GM19452 (cell line): Measurements from ENCODE around the gene ABHD16A.
"Not testable (repeated sequence)": the region's sequence is repeated elsewhere in the genome, so short reads cannot be mapped to it uniquely, and the experiment has no call there.

ENCODE experiments used
- ATAC-seq: cut with Tn5 transposase; IDR thresholded peaks from one replicate; pipeline ENCODE4 v1.9.1; 2021; ENCODE audit not compliant: unreplicated experiment

The ABHD16A gene

GRCh38 chr6:31715022-31715958, 12.2 kb upstream of the ABHD16A start, which contains the start of gene LY6G6D:
TSS of gene LY6G6D (plus strand) at chr6:31715348. CDS start at chr6:31715356, 8 bp downstream.
- ATAC-seq: no peak

GRCh38 chr6:31713991-31714684, 11.0 kb upstream of the ABHD16A start:
- ATAC-seq: no peak

- no peak for ATAC-seq
Measured at GRCh38 chr6:31713465-31713864, 10.3 kb upstream of the ABHD16A start.

DNA sequence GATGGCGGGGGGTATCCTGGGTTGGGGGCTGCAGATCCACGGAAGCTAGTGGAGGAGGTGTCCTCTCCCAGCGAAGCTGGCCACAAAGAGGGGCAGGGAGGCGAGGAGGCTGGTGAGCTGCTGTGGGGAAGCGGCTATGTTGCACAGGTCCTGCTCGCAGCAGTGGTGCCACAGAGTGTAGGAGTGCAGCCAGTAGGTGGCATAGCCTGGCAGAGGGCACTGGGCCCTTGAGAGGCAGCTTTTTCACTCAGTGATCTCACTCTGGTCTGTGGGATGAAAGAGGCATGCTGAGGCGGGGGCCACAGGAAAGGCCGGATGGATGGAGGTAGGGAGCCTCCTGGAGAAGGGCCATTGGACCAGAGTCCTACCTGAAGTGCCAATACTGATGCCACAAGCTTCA, 9.2 kb upstream of the ABHD16A start:
- ATAC-seq: no peak

DNA sequence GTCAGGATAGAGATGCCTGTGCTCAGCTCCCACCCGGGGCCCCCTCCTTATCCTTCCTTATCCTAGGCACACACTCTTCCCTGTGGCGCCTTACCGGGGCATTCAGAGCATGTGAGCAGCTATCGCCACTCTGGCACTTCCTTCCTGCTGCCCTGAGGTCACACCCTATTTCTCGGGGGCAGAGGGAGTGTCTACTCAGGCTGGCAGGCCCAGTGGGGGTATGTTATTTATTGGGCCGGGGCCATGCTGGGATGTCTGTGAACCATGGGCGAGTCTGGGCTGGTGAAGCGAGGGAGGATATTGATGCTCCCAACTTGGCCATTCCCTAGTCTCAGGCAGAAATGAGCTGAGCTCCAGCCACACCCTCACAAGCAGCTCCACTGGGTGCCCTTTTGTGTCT, 8.1 kb upstream of the ABHD16A start:
- no peak for ATAC-seq

- no peak for ATAC-seq
Measured at GRCh38 chr6:31710523-31711219, 7.5 kb upstream of the ABHD16A start.

- ATAC-seq: not testable (repeated sequence)
Measured at GRCh38 chr6:31709157-31709556, 6.0 kb upstream of the ABHD16A start.

DNA sequence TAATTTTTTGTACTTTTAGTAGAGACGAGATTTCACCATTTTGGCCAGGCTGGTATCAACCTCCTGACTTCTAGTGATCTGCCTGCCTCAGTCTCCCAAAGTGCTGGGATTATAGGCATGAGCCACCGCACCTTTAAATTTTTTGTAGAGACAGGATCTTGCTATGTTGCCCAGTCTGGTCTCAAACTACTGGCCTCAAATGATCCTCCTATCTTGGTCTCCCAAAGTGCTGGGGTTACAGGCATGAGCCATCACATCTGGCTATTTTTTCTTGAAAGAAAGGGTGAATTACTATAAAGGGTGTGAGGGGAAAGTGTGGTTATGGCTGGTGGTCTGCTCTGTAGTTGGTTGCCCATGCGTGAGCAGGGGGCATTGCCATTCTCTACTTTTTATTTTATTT, 5.1 kb upstream of the ABHD16A start:
- no peak for ATAC-seq

DNA sequence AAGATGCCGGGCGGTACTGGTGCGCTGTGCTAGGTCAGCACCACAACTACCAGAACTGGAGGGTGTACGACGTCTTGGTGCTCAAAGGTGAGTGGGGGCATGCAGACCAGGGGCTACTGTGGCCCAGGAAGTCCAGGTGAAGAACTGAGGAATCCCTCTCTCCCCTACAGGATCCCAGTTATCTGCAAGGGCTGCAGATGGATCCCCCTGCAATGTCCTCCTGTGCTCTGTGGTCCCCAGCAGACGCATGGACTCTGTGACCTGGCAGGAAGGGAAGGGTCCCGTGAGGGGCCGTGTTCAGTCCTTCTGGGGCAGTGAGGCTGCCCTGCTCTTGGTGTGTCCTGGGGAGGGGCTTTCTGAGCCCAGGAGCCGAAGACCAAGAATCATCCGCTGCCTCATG, 4.6 kb upstream of the ABHD16A start:
- no peak for ATAC-seq

DNA sequence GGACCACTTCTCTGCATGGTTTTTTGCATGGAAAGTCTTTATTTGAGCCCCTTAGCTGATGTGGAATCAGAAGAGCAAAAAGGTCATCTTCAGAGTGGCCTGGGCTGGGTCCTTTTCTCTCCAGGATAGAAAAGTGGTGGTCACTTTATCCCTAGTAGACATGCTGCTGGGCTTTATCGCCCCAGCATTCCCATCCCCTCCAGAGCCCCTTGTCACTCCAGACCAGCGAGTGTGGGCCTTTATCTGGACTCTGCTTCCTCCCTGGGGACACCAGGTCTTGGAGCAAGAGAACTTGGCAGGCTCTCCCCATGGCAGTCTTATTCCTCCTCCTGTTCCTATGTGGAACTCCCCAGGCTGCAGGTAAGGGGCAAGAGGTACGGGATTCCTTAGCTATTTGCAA, 3.5 kb upstream of the ABHD16A start, which contains the start of gene LY6G6F:
Gene LY6G6F, plus strand, starts transcription at position 268 of the 400 bp plus-strand sequence. Its CDS starts 41 bp downstream, at position 309.
- no peak for ATAC-seq

DNA sequence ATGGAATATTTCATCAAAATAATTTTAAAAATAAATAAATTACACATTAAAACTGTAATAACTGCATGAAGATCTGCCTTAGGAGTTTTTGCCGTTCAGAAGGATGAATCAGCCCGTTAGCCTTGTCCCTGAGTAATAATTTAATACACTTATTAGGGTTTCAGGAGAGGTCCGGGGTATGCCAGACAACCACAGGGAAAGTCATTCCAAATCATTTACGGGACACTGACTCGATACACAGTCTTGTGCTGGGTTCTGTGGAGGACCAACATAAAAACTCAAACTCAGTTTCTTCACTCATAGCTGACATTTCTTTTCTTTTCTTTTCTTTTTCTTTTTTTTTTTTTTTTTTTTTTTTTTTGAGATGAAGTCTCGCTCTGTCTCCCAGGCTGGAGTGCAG, 2.8 kb upstream of the ABHD16A start:
- ATAC-seq: no peak

GRCh38 chr6:31702405-31702818, 712 bp downstream of the ABHD16A start:
- no peak for ATAC-seq

GRCh38 chr6:31701666-31702404, 1.3 kb downstream of the ABHD16A start:
- no peak for ATAC-seq

DNA sequence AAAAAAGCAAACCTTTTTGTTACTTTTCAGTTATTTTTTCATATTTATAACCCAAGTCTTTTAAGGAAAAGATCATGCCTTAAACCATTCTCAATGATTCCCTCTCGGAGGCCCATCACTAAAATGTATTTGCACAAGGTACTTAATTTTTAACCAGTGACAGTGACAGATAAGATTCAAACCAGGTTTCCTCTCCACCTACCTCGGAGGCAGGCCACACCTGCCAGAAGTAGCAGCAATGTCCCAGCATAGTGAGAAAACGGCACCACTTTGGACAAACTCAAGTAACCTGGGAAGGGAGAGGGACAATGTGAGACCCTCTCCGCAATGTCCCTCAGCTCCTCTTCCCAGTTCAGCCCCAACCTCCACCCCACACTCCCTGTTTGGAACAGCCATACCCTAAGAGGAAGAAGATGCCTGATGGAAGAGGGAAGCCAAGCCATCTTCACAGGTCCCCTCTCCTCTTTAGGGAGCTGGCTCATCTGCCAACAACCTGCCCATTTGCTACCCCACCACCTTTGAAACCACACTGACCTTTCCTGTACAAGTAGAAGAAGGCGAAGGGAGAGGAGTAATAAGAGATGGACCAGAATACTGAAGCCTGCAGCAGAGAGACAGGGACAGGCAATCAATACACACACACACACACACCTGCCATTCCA, 2.3 kb downstream of the ABHD16A start:
- ATAC-seq: no peak

DNA sequence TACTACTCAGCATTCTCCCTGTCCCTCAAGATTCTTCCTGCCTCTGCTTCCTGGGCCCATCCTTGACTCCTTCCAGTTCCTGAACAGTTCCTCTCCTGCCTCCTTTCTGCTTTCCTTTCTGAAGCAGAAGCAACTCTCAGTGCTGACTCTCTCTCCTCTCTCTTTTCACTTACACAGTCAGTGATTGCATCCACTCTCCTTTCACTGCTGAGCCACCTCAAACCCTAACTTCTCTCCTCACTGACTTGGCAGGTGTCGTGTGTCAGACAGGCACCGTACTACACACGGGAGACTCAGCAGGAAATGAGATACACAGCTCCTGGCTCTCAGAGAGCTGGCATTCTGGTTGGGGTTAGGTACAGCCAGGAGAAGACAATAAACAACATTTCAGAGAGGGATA, 5.6 kb downstream of the ABHD16A start:
- ATAC-seq: no peak

- no peak for ATAC-seq
Measured at GRCh38 chr6:31693535-31693934, 9.6 kb downstream of the ABHD16A start.

- no peak for ATAC-seq
Measured at GRCh38 chr6:31692886-31693285, 10.2 kb downstream of the ABHD16A start.

DNA sequence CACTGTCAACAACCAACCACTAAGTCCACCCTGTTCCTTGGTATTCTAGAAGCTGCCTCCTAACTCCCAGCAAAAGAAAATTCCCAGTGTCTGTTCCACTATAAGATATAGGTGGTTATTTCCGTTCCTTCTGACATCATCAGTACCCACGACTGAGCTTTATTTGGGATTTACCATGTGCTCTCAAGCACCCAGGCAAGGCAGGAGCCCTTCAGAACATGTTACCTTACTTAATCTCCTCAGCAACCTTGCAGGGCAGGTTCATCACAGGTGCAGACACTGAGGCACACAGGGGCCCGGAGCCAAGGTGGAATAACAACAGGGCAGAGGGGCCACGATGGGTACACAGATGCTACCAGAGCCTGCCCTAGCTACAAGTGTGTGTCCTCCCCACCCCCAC, 10.8 kb downstream of the ABHD16A start:
- no peak for ATAC-seq

GRCh38 chr6:31691564-31692108, 11.5 kb downstream of the ABHD16A start:
- no peak for ATAC-seq

DNA sequence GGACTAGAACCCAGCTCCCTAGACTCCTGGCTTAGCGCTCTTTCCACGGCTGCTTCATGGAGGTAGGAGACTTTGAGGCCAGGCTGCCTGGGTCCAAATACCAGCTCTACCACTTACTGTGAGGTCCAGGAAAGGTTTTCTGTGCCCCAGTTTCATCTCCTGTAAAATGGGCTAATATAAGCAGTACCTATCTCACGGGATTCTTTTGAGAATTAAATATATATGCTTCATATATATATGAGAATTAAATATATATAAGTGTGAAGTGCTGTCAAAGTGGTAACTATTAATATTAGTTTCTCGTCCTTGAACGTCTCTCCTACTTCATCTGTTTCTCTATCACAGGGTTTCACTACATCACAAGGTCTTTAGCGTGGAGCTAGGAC, 12.1 kb downstream of the ABHD16A start:
- no peak for ATAC-seq
